Liver (tissue), 9 donors: Measurements from ENCODE around the gene SMIM14. TPM values are rescaled to one million over a fixed set of nuclear protein-coding genes. Genes with fewer than 3 reads are reported as not detected.
"Not testable (repeated sequence)": the region's sequence is repeated elsewhere in the genome, so short reads cannot be mapped to it uniquely, and the experiment has no call there.

Source experiments
- DNase-seq: peaks from one replicate; pipeline ENCODE4 v3.0.0-alpha.2; 2017; ENCODE audit warnings: low spot score
- H3K27ac ChIP-seq, 2 donors: one replicate each; pipeline ENCODE4 v1.7.0; 2013; ENCODE audit warnings: inconsistent platforms in 2 of 2, low read length in 2 of 2, control low read depth in 1 of 2, low read depth in 1 of 2, mild to moderate bottlenecking in 1 of 2
- H3K27me3 ChIP-seq, 4 donors: one replicate each; pipeline versions ENCODE4 v1.6.1 to v1.7.0; 2013; ENCODE audit warnings: low read length in 3 of 4, inconsistent platforms in 1 of 4, mild to moderate bottlenecking in 1 of 4, moderate library complexity in 1 of 4; ENCODE audit not compliant: control insufficient read depth in 4 of 4, insufficient read depth in 4 of 4
- H3K36me3 ChIP-seq, 4 donors: one replicate each; pipeline versions ENCODE4 v1.6.1 to v1.7.0; 2013; ENCODE audit warnings: low read length in 3 of 4, mild to moderate bottlenecking in 3 of 4, low read depth in 1 of 4, moderate library complexity in 1 of 4; ENCODE audit not compliant: control insufficient read depth in 4 of 4, insufficient read depth in 3 of 4
- H3K4me1 ChIP-seq, 4 donors: one replicate each; pipeline versions ENCODE4 v1.6.1 to v1.7.0; 2013; ENCODE audit warnings: low read length in 3 of 4, mild to moderate bottlenecking in 3 of 4, moderate library complexity in 1 of 4; ENCODE audit not compliant: control insufficient read depth in 4 of 4, insufficient read depth in 4 of 4
- H3K4me3 ChIP-seq, 3 donors: one replicate each; pipeline versions ENCODE4 v1.6.1 to v1.7.0; 2013; ENCODE audit warnings: low read length in 3 of 3, control low read depth in 1 of 3, low read depth in 1 of 3, mild to moderate bottlenecking in 1 of 3
- H3K9ac ChIP-seq, 2 donors: one replicate each; pipeline ENCODE4 v1.7.0; 2013; ENCODE audit warnings: low read length in 2 of 2, mild to moderate bottlenecking in 2 of 2, moderate library complexity in 2 of 2, control low read depth in 1 of 2, low read depth in 1 of 2
- H3K9me3 ChIP-seq, 4 donors: one replicate each; pipeline versions ENCODE4 v1.6.1 to v1.7.0; 2013; ENCODE audit warnings: low read length in 3 of 4; ENCODE audit not compliant: control insufficient read depth in 4 of 4
- EGR1 ChIP-seq, 2 donors: IDR thresholded peaks; 2 replicates each; pipeline ENCODE4 v1.6.1; 2016 to 2018; ENCODE audit warnings: antibody characterized with exemption in 2 of 2, low read depth in 2 of 2
- FOXA2 ChIP-seq: IDR thresholded peaks from 2 replicates; pipeline ENCODE4 v1.6.1; 2016; ENCODE audit warnings: antibody characterized with exemption
- HNF4A ChIP-seq, 2 donors: conservative IDR thresholded peaks; 2 replicates each; pipeline ENCODE4 v1.6.1; 2016; ENCODE audit warnings: antibody characterized with exemption in 2 of 2, mild to moderate bottlenecking in 2 of 2
- HNF4G ChIP-seq: IDR thresholded peaks from 2 replicates; pipeline ENCODE4 v1.6.1; 2016; ENCODE audit warnings: antibody characterized with exemption
- JUND ChIP-seq, 2 donors: IDR thresholded peaks; 2 replicates each; pipeline ENCODE4 v1.6.1; 2016; ENCODE audit warnings: antibody characterized with exemption in 2 of 2
- RAD21 ChIP-seq, 2 donors: IDR thresholded peaks; 2 replicates each; pipeline ENCODE4 v1.6.1; 2016; ENCODE audit warnings: antibody characterized with exemption in 2 of 2, mild to moderate bottlenecking in 2 of 2
- RXRA ChIP-seq, 2 donors: IDR thresholded peaks; 2 replicates each; pipeline ENCODE4 v1.6.1; 2017 to 2018; ENCODE audit warnings: antibody characterized with exemption in 2 of 2, mild to moderate bottlenecking in 1 of 2
- SP1 ChIP-seq: IDR thresholded peaks from 2 replicates; pipeline ENCODE4 v1.6.1; 2018; ENCODE audit warnings: antibody characterized with exemption, mild to moderate bottlenecking
- TAF1 ChIP-seq: conservative IDR thresholded peaks from 2 replicates; pipeline ENCODE4 v1.6.1; 2016; ENCODE audit warnings: antibody characterized with exemption, mild to moderate bottlenecking
- YY1 ChIP-seq: IDR thresholded peaks from 2 replicates; pipeline ENCODE4 v1.6.1; 2016; ENCODE audit warnings: antibody characterized with exemption, mild to moderate bottlenecking
- WGBS: extraction: QIAGEN DNeasy Blood & Tissue Kit; methylation state at CpG from one replicate; pipeline ENCODE4 v1.1.7; 2013; 5-methylcytosine and 5-hydroxymethylcytosine counted together
- polyA plus RNA-seq, 2 donors: library from polyadenylated mRNA; stranded (reverse) in 1 of 2; unstranded in 1 of 2; fragments of 200-250 nt in 1 of 2; fragments of >200 nt in 1 of 2; fragmentation: Nextera tagmentation in 1 of 2; extraction: Ambion mirVana in 1 of 2; gene quantifications; one replicate each; pipeline versions ENCODE4 v1.2.1 to v1.2.3, GENCODE V29; 2013 to 2015
- total RNA-seq, 2 donors: library from RNA; depleted of rRNA; stranded (reverse); fragments of >200 nt; gene quantifications; one replicate each; pipeline ENCODE4 v1.2.3, GENCODE V29; 2014
- TF ChIP-seq, protein P1 (sequence below): IDR thresholded peaks from 2 replicates; pipeline ENCODE4 v1.6.1; 2016; ENCODE audit warnings: antibody characterized with exemption
- TF ChIP-seq, protein P2 (sequence below): fragments of 150-350 bp; IDR thresholded peaks from 2 replicates; pipeline ENCODE4 v1.5.1; 2017; ENCODE audit warnings: improper control_type of control experiment, low read depth, low read length; ENCODE audit not compliant: missing input control
- TF ChIP-seq, protein P3 (sequence below): IDR thresholded peaks from 2 replicates; pipeline ENCODE4 v1.6.1; 2016; ENCODE audit warnings: antibody characterized with exemption
- TF ChIP-seq, protein P4 (sequence below): IDR thresholded peaks from 2 replicates; pipeline ENCODE4 v1.6.1; 2016; ENCODE audit warnings: antibody characterized with exemption
- donor health status: healthy.
- donor health status: healthy.
- donor health status: healthy.
- donor health status: healthy.
- donor health status: healthy.

Gene SMIM14
- total and polyA plus RNA-seq, 4 donors = 21.1 to 311 (median 91.6) TPM

DNA sequence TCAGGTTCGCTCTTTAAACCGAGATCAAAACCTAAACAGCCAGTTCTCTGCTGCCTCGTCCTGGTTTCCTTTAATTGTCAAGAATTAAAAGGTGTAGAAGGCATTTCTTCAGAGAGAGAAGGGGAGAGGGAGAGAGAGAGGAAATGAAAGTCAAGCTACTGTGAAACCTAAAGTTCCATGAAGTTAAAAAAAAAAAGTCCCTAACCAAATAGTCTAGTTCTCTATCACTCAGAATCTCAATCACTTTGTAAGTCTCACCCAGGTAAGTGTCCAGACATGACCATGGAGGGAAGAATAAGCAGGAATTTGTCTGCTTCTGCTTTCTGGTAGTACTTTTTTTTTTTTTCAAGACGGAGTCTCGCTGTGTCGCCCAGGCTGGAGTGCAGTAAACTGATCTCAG lies 18.8 kb upstream of the SMIM14 start (continued):
- TF ChIP-seq, protein P1, sequence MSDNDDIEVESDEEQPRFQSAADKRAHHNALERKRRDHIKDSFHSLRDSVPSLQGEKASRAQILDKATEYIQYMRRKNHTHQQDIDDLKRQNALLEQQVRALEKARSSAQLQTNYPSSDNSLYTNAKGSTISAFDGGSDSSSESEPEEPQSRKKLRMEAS = no peak
- no peak for TF ChIP-seq HNF4A (conservative IDR thresholded peaks at IDR 0.05)
- no peak for TF ChIP-seq EGR1 (IDR thresholded peaks at IDR 0.05; ENCODE audit: low read depth in 2 of 2)
- TF ChIP-seq, protein P2, sequence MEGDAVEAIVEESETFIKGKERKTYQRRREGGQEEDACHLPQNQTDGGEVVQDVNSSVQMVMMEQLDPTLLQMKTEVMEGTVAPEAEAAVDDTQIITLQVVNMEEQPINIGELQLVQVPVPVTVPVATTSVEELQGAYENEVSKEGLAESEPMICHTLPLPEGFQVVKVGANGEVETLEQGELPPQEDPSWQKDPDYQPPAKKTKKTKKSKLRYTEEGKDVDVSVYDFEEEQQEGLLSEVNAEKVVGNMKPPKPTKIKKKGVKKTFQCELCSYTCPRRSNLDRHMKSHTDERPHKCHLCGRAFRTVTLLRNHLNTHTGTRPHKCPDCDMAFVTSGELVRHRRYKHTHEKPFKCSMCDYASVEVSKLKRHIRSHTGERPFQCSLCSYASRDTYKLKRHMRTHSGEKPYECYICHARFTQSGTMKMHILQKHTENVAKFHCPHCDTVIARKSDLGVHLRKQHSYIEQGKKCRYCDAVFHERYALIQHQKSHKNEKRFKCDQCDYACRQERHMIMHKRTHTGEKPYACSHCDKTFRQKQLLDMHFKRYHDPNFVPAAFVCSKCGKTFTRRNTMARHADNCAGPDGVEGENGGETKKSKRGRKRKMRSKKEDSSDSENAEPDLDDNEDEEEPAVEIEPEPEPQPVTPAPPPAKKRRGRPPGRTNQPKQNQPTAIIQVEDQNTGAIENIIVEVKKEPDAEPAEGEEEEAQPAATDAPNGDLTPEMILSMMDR = no peak
- TF ChIP-seq SP1 = no peak
- TF ChIP-seq FOXA2 = no peak
- no peak for TF ChIP-seq HNF4G

DNA sequence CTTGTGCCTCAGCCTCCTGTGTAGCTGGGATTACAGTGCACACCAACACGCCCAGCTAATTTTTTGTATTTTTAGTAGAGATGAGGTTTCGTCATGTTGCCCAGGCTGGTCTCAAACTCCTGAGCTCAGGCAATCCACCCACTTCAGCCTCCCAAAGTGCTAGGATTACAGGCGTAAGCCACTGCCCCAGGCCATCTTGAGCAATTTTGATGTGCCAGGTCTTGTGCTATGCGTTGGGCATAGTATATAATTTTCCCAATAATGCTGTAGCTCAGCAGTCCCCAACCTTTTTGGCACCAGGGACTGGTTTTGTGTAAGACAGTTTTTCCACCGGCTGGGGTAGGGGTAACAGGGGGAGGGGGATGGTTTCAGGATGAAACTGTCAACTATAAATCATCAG lies 18.0 kb upstream of the SMIM14 start:
- H3K27ac ChIP-seq = peak overlapping the region; percentile 63 to 64
- H3K27me3 ChIP-seq, H3K4me3 ChIP-seq, H3K9me3 ChIP-seq, DNase-seq, H3K9ac ChIP-seq, H3K36me3 ChIP-seq: not testable (repeated sequence)
- peaks cover 6 to 20% (median 14%) of the 10 kb centered on the region in 4 donors for H3K4me1 ChIP-seq
- WGBS = 85% methylated on average over 5 of the region's 5 CpGs

DNA sequence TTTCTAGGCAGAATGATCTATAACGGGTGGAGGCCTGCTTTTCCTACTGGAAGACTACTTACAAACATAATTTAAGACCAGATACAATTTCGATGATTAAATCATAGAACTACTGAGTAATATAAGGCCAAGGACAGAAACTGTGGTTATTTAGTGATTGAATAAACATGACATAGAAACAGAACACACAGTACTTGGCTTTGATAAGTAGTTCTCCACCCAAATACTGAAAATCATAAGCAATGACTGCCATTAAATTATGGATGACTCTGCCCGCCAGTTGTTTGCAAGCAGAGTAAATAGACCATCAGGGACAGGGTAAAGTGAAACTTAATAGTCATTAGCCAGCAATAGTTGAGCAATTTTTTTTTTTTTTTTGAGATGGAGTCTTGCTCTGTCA lies 17.2 kb upstream of the SMIM14 start:
- TF ChIP-seq JUND (IDR thresholded peaks at IDR 0.05) (peak in 1 of 2 donors; percentile 30), FOXA2 (peak; percentile 81), TAF1 (no peak), SP1 (peak; percentile 59), RAD21 (IDR thresholded peaks at IDR 0.05) (peak; percentile 47 to 50), HNF4A (conservative IDR thresholded peaks at IDR 0.05) (peak; percentile 47 to 71), RXRA (IDR thresholded peaks at IDR 0.05) (peak; percentile 19 to 67), YY1 (peak; percentile 89)
- TF ChIP-seq, protein P3, sequence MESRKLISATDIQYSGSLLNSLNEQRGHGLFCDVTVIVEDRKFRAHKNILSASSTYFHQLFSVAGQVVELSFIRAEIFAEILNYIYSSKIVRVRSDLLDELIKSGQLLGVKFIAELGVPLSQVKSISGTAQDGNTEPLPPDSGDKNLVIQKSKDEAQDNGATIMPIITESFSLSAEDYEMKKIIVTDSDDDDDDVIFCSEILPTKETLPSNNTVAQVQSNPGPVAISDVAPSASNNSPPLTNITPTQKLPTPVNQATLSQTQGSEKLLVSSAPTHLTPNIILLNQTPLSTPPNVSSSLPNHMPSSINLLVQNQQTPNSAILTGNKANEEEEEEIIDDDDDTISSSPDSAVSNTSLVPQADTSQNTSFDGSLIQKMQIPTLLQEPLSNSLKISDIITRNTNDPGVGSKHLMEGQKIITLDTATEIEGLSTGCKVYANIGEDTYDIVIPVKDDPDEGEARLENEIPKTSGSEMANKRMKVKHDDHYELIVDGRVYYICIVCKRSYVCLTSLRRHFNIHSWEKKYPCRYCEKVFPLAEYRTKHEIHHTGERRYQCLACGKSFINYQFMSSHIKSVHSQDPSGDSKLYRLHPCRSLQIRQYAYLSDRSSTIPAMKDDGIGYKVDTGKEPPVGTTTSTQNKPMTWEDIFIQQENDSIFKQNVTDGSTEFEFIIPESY = no peak
- TF ChIP-seq, protein P2 = no peak
- TF ChIP-seq, protein P1 = no peak
- TF ChIP-seq, protein P4, sequence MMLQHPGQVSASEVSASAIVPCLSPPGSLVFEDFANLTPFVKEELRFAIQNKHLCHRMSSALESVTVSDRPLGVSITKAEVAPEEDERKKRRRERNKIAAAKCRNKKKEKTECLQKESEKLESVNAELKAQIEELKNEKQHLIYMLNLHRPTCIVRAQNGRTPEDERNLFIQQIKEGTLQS = no peak
- peak overlapping the region; percentile 57 to 63 for H3K27ac ChIP-seq
- H3K9me3 ChIP-seq = no peaks in the 10 kb centered on the region
- no peaks in the 10 kb centered on the region for H3K27me3 ChIP-seq
- no peak overlapping the region for H3K9ac ChIP-seq
- no peaks in the 10 kb centered on the region for H3K36me3 ChIP-seq
- H3K4me3 ChIP-seq = no peak overlapping the region
- WGBS = 26% methylated on average over 3 of the region's 3 CpGs
- no peak for DNase-seq
- peaks cover 8 to 22% (median 14%) of the 10 kb centered on the region in 4 donors for H3K4me1 ChIP-seq
